ENCODE data around the gene GASK1A.

DNA sequence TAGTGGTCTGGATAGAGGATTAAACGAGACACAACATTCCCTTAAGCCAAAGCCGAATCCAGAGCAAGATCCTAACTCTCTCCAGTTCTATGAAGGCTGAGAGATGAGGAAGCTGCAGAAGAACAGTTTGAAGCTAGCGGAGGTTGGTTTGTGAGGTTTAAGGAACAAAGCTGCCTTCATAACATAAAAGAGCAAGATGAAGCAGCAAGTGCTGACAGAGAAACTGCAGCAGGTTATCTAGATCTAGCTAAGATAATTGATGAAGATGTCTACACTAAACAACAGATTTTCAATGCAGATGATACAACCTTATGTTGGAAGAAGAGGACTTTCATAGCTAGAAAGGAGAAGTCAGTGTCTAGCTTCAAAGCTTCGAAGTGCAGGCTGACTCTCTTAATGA lies 14.8 kb upstream of the GASK1A start:
- TF ChIP-seq, protein P1, sequence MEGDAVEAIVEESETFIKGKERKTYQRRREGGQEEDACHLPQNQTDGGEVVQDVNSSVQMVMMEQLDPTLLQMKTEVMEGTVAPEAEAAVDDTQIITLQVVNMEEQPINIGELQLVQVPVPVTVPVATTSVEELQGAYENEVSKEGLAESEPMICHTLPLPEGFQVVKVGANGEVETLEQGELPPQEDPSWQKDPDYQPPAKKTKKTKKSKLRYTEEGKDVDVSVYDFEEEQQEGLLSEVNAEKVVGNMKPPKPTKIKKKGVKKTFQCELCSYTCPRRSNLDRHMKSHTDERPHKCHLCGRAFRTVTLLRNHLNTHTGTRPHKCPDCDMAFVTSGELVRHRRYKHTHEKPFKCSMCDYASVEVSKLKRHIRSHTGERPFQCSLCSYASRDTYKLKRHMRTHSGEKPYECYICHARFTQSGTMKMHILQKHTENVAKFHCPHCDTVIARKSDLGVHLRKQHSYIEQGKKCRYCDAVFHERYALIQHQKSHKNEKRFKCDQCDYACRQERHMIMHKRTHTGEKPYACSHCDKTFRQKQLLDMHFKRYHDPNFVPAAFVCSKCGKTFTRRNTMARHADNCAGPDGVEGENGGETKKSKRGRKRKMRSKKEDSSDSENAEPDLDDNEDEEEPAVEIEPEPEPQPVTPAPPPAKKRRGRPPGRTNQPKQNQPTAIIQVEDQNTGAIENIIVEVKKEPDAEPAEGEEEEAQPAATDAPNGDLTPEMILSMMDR (IDR thresholded peaks at IDR 0.05 in 8 of 11, conservative IDR thresholded peaks at IDR 0.05 in 3 of 11): no peak
- TF ChIP-seq POLR2AphosphoS5 (IDR thresholded peaks at IDR 0.05): no peak
